Right forelimb (tissue), 1 donor: ENCODE measurements around the gene SLFN13.
A peak's percentile ranks its signal among the peaks of the same experiment; 100 is the strongest.
"Not testable (repeated sequence)": the region's sequence is repeated elsewhere in the genome, so short reads cannot be mapped to it uniquely, and the experiment has no call there.

Experiments
- DNase-seq: peaks from one replicate; pipeline ENCODE4 v3.0.0-alpha.2; 2018

The SLFN13 gene

DNA sequence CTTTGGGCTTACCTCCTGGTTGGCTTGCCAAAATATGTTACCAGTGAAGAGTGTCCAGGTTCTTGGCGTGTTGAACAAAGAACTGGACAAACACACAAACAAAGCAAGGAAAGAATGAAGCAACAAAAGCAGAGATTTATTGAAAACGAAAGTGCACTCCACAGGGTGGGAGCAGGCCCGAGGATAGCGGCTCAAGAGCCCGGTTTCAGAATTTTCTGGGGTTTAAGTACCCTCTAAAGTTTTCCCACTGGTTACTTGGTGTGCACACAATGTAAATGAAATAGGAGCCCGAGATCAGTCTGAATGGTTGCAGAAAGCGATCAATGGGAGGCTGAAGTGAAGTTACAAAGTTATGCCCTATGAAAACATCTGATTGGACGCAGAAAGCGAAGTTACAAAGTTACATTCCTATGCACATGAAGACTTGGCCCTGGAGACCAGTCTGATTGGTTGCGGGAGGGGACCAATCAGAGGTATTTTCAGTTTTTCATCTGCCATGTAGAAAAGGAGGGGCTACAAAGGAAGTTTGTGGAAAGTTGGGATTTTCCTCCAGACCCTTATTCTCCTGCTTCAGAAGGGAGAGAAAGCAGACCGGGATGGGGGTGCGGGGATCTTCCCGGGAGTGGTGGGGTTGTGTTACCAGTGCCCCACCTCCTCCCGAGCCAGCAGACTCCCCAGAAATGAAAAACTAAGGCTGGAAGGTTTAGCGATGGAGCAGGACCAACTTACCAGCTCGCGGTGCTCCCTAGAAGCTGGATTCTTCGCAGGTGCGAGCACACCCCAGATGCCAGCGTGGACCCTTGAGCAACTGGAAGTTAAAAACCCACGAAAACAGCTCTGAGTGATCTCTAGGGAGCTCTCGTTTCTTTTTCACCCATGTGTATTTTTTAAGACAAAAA lies 16.1 kb downstream of the SLFN13 start, which contains the start of gene SLFN12:
Gene SLFN12, minus strand, starts transcription at position 325 of the 899 bp plus-strand sequence. CDS start 9,472 bp downstream, outside the sequence.
- peak; percentile 80 for DNase-seq

- no peak for DNase-seq
These were observed 18.9 kb downstream of the SLFN13 start for GRCh38 chr17:35429702-35430101.

- DNase-seq = no peak
These were observed 20.3 kb downstream of the SLFN13 start for GRCh38 chr17:35428229-35428628.

DNA sequence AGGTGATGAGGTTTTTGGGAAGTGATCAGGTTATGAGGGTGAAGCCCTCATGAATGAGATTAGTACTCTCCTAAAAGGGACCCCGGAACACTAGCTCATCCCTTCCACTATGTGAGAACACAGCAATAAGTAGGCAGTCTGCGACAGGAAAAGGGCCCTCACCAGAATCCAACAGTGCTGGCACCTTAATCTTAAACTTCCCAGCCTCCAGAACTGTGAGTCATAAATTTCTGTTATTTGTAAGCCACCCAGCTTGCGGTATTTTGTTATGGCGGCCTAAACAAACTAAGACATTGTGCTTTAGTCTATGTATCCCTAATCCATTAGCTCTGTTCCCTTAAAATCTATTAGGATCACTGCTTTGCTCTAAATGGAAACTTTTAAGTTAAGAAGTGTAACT lies 24.8 kb downstream of the SLFN13 start:
- no peak for DNase-seq

DNA sequence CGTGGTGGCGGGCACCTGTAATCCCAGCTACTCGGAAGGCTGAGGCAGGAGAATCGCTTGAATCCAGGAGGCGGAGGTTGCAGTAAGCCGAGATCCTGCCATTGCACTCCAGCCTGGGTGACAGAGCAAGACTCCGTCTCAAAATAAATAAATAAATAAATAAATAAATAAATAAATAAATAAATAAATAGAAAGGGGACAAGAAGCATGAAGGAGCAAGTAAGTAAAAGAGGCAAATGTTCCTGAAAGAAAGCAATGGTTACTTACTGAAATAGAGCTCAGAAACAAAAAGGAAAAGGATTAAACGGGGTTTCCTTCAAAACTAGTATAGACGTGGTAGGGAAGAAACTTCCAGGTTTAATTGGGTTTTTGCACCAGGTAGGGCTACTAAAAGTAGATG lies 27.5 kb downstream of the SLFN13 start:
- DNase-seq = not testable (repeated sequence)

- DNase-seq = no peak
These were observed 31.9 kb downstream of the SLFN13 start for GRCh38 chr17:35416659-35417058.

DNA sequence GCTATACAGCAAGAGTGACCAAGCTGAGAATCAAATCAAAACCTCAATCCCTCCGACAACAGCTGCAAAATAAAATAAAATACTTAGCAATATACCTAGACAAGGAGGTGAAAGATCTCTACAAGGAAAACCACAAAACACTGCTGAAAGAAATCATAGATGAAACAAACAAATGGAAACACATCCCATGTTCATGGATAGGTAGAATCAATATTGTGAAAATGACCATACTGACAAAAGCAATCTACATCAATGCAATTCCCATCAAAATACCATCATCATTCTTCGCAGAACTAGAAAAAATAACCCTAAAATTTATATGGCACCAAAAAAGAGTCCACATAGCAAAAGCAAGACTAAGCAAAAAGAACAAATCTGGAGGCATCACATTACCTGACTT lies 33.9 kb downstream of the SLFN13 start:
- DNase-seq = not testable (repeated sequence)

DNA sequence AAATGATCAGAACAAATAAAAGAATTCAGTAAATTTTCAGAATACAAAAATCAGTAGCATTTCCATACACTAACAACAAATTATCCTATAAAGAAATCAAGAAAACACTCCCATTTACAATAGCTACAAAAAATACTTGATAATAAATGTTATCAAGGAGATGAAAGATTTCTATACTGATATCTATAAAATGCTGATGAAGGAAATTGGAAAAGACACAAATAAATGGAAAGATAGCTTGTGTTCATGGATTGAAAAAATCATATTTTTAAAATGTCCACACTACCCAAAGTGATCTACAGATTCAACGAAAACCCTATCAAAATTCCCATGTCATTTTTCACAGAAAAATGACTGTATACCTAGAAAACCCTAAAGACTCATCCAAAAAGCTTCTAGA lies 34.3 kb downstream of the SLFN13 start:
- DNase-seq = no peak

GRCh38 chr17:35407531-35407930 lies 41.0 kb downstream of the SLFN13 start:
- DNase-seq = no peak

GRCh38 chr17:35406568-35406967 lies 42.0 kb downstream of the SLFN13 start:
- DNase-seq = no peak

DNA sequence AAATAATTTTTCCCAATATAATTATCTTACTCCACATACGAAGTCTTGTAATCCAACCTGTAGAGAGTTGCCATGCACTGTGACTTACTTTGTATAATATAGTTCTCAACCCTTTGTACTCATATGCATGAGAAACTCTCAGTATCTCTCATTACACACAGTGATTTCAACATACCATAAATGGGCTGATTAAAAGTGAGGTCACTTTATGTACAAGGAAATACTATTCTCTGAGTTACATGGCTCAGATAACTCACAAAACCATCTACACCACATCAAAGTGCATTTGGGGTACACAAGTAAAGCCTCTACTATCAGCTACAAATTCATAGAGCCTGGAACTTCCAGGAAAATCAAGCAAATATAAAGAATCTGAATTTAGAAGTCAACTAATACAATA lies 44.2 kb downstream of the SLFN13 start:
- no peak for DNase-seq

- DNase-seq = not testable (repeated sequence)
These were observed 54.8 kb downstream of the SLFN13 start for GRCh38 chr17:35393783-35394182.

- DNase-seq = no peak
These were observed 57.9 kb downstream of the SLFN13 start for GRCh38 chr17:35390663-35391062.

- DNase-seq = no peak
These were observed 58.4 kb downstream of the SLFN13 start for GRCh38 chr17:35390156-35390555.

GRCh38 chr17:35387496-35387895 lies 61.1 kb downstream of the SLFN13 start:
- DNase-seq = no peak
